GM19438 (cell line): Measurements from ENCODE around the gene SLC29A3.

ENCODE experiments used
- ATAC-seq: cut with Tn5 transposase; IDR thresholded peaks from one replicate; pipeline ENCODE4 v1.9.1; 2021; ENCODE audit warnings: low read depth; ENCODE audit not compliant: unreplicated experiment

Gene SLC29A3

DNA sequence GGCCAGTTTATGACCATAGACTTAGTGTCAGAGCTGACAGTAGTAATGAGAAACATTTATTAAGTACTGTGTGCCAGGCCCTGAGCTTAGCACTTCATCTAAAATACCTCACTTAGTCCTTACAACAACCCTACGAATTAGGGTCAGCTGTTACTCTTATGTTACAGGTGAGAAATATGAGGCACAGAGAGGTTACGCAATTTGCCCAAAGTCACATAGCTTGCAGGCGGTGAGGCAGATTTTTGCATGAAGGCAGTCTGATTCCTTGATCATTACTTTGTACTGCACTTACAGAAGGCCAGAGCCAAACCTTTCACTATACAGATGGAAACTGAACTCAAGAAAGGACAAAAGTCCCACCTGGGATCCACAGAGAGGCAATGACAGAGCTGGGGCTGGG is 87.8 kb downstream of the SLC29A3 start:
- ATAC-seq = no peak

- no peak for ATAC-seq
These were observed 89.6 kb downstream of the SLC29A3 start for GRCh38 chr10:71408436-71409225.

DNA sequence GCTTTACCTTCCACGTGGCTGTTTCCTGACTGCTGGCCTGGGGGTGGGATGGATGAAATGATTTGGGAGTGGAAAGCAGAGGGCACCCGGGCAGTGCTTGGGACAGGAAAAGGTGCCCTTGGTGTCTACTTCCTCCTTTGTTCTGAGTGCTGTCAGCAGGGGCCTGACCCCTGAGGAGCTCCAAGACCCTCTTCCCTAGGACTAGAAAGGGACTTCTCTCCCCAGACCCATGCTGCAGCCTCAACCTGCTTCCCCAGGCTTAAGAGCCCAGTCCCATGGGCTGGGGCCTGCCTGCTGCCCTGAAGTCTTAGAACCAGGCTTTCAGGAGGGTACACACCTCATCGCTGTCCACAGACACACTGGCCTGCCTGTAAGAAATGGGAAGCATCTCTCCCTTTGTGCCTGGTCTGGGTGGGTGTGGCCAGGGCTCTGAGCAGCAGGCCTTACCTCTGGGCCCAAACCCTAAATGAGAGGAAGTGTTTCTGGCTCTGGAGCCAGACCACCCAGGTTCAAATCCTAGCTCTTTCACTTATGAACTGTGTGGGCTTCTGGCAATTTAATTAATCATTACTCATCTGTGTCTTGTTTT is 90.6 kb downstream of the SLC29A3 start:
- ATAC-seq = no peak
